NCI-H2107 treated with DMSO at 0.1 percent for 48 hours (cell line): Measurements from ENCODE around the gene LAMA5.

Experiments used
- DNase-seq: peaks from one replicate; lab custom pipeline; 2025; ENCODE audit not compliant: unreplicated experiment; lab: John Stamatoyannopoulos, UW

The LAMA5 gene

GRCh38 chr20:62306414-62307187 lies 60.5 kb downstream of the LAMA5 start:
- no peak for DNase-seq

GRCh38 chr20:62305765-62306413 lies 61.2 kb downstream of the LAMA5 start:
- DNase-seq: no peak

- no peak for DNase-seq
Measured at GRCh38 chr20:62305149-62305764, 61.9 kb downstream of the LAMA5 start.

DNA sequence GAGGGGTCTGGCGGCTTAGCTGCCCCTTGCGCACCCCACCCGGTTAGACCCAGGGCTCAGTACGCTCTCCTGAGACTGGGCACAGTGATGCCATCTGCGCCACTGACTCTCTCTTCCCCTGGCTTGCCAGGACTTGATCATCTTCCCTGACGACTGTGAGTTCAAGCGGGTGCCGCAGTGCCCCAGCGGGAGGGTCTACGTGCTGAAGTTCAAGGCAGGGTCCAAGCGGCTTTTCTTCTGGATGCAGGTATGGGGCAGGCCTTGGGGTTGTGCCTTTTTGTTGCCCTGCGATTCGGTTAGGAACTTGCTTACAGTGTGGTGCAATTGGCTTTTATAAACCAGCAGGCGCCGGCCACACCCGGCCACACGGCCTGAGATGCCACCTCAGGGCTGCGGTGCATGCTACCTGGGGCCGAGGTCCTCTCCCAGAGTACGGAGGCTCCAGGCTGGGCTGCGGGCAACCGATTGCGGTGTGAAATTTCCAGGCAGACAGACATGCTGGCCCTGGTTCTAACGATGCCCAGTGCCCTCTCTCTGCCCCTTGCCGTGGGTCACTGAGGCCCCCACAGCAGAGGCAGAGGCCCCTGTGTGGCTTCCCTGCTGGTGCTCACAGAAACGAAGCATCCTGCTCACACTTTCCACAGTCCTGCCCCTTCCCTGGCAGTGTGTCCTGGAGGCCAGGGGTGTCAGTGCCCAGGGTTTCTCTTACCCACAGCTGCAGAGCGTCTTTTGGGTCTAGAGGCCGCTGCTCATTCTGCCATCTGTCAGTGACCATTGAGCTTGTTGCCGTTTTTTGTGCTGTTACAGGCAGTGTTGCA lies 62.6 kb downstream of the LAMA5 start:
- DNase-seq: no peak

- no peak for DNase-seq
Measured at GRCh38 chr20:62303340-62304226, 63.5 kb downstream of the LAMA5 start.

- no peak for DNase-seq
Measured at GRCh38 chr20:62303062-62303339, 64.1 kb downstream of the LAMA5 start.

DNA sequence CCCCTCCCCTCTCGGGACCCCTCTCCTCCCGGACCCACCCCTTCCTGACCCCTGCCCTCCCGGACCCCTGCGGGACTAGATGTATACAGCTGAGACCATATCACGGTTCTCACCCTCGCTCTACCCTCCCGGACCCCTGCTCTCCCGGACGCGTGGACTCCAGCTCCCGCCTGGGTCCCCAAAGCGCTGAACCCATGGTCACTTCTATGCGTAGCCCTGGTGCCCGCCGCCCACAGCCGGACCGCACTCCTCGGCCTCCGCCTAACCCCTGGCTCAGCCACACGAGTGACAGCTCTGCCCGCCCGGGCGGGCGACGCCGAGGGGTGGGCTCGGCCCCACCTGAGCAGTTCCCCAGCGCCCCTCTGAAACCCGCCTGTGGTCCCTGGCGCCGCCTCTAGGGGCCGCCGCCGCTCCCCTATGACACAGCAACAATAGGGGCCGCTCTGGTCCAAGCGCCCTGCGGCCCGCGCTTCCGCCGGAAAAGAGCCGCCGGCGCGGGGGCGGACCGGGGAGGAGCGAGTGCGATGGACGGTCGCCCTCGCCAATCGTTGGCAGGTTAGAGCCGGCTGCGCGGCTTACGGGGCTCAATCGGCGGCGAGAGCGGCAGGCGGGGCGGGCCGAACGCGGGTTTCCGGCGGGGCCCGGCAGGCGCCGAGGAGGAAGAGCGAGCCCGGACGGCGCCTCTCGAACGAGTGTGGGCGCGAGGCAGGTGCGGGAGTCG lies 64.6 kb downstream of the LAMA5 start, which contains the start of gene ADRM1:
TSS of gene ADRM1 (plus strand) at position 657 of the 721 bp plus-strand sequence. CDS start 572 bp downstream, outside the sequence.
- DNase-seq: peak; percentile 89

GRCh38 chr20:62301773-62302340 lies 65.3 kb downstream of the LAMA5 start:
- peak; percentile 85 for DNase-seq

- DNase-seq: no peak
Measured at GRCh38 chr20:62301111-62301668, 65.9 kb downstream of the LAMA5 start.

GRCh38 chr20:62300319-62300718 lies 66.8 kb downstream of the LAMA5 start:
- DNase-seq: no peak

DNA sequence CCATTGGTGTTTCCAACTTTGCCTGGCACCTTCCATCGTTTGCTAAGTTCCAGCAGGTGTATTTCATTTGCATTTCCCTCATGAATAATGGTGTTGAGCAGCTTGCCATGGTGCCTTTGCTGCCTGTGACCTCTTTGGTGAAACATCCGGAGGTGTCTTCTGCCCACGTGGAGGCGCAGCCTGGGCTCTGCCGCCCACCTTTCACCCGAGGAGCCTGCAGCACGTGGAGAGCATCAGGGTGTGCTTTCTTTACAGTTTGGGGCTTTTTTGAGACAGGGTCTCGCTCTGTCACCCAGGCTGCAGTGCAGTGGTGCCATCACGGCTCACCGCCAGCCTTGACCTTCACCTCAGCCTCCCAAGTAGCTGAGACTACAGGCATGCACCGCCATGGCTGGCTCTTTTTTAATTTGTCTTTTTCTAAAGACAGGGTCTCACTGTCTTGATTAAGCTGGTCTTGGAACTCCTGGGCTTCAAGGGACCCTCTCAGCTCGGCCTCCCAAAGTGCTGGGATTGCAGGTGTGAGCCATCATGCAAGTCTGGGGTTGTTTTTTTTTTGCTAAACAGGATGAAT lies 67.4 kb downstream of the LAMA5 start:
- no peak for DNase-seq

DNA sequence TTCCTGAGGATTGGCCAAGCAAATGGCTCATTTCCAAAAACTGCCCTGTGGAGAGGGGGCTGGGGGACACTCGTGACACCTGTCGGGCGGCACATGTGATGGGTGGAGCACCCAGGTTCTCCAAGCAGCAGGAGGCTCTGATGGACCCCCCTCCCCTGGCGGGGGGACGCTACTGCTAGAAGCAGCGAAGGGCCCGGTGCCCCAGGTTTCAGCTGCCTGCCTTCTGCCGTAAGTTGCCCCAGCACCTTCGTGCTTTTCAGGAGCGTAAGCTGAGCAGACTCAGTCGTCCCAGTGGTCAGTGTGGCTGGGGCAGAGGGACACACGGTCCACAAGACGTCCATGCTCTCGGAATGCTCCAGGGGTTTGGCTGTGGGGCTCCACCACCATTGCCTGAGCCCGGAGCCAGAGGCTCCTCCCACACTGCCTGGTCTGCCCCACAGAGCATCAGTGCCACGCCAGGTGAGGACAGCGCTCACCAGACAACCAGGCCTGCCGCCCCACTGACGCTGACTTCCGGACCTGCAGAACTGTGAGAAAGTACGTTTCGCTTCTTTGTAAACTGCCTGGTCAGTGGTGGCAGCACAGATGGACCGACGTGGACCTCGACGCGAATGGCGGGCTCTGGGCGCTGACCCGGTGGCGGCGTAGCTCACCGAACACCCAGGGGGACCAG lies 68.4 kb downstream of the LAMA5 start:
- no peak for DNase-seq

DNA sequence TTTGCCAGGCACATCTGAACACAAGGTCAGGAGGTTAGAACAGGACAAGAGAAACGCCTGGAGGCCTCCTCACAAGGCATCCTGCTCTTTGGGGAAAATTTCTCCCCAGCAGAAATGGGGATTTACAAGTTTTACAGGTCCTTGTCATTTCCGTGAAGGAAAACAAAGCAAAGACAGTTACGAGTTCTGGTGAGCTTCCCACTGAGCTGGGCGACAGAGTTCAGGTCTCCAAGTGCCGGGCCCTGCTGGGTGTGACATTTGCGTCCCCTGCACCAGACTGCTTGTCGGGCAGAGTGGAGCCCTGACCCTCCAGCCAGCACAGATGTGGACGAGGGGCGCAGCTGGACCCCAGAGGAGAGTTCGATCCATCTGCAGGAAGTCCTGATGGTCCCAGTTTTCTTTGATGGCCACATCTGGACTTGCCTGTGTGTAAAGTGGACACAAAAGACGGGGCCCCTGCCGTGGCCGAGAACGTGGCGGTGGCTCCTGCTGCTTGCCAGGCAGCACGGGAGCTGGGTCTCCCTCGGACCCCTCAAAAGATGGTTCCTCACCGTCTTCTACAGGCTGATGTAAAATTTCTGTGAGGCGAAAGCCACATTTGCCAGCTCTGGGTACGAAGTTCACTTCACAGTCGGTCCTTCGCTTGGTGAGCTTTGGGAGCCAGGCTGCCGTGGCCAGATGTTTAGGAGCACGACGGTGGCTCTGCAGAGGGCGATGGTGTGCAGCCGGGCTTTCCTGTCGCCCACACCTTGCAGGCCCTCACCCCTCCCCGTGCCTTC lies 69.5 kb downstream of the LAMA5 start:
- DNase-seq: no peak

- DNase-seq: no peak
Measured at GRCh38 chr20:62296724-62297448, 70.2 kb downstream of the LAMA5 start.

GRCh38 chr20:62294516-62294915 lies 72.6 kb downstream of the LAMA5 start:
- no peak for DNase-seq

GRCh38 chr20:62293946-62294345 lies 73.2 kb downstream of the LAMA5 start:
- no peak for DNase-seq
